ENCODE measurements around the gene LMNTD2.

The LMNTD2 gene

GRCh38 chr11:598005-598680, 37.6 kb upstream of the LMNTD2 start:
- TF ChIP-seq CTCF (IDR thresholded peaks at IDR 0.05; ENCODE audit: low read length) (no peak), EZH2 (IDR thresholded peaks at IDR 0.05; ENCODE audit: borderline replicate concordance, low read length) (no peak)
- H3K4me3 ChIP-seq (ENCODE audit: low read depth, low read length, poor library complexity, severe bottlenecking): no peak overlapping the region
- no peaks in the 10 kb centered on the region for H3K27me3 ChIP-seq (ENCODE audit: insufficient read depth, low read length)
- H3K9me3 ChIP-seq (ENCODE audit: low read length): no peaks in the 10 kb centered on the region
- no peaks in the 10 kb centered on the region for H4K20me1 ChIP-seq (ENCODE audit: insufficient read depth, low read length)
- H3K4me1 ChIP-seq (ENCODE audit: insufficient read depth, low read length, severe bottlenecking): no peaks in the 10 kb centered on the region
- no peak overlapping the region for H3K27ac ChIP-seq (ENCODE audit: low read depth, low read length, poor library complexity, severe bottlenecking)
- peaks cover 85% of the 10 kb centered on the region for H3K36me3 ChIP-seq (ENCODE audit: insufficient read depth, low read length)
- no peaks in the 10 kb centered on the region for H3K9me2 ChIP-seq (ENCODE audit: low read depth, low read length)
- no peaks in the 10 kb centered on the region for H3F3A ChIP-seq (ENCODE audit: insufficient read depth, low read length)
- H3K9ac ChIP-seq (ENCODE audit: low read length): no peak overlapping the region
- no peaks in the 10 kb centered on the region for H3K79me2 ChIP-seq (ENCODE audit: insufficient read depth, low read length)
- H3K4me2 ChIP-seq (ENCODE audit: low read length): no peak overlapping the region
- H2AFZ ChIP-seq (ENCODE audit: low read length): no peak overlapping the region

- no peak overlapping the region for H2AFZ ChIP-seq (ENCODE audit: low read length)
- H3K79me2 ChIP-seq (ENCODE audit: insufficient read depth, low read length): no peaks in the 10 kb centered on the region
- H4K20me1 ChIP-seq (ENCODE audit: insufficient read depth, low read length): no peaks in the 10 kb centered on the region
- H3K36me3 ChIP-seq (ENCODE audit: insufficient read depth, low read length): peaks cover 88% of the 10 kb centered on the region
- H3K9me3 ChIP-seq (ENCODE audit: low read length): no peaks in the 10 kb centered on the region
- H3K4me1 ChIP-seq (ENCODE audit: insufficient read depth, low read length, severe bottlenecking): no peaks in the 10 kb centered on the region
- H3K27ac ChIP-seq (ENCODE audit: low read depth, low read length, poor library complexity, severe bottlenecking): no peak overlapping the region
- no peaks in the 10 kb centered on the region for H3K27me3 ChIP-seq (ENCODE audit: insufficient read depth, low read length)
- H3K9ac ChIP-seq (ENCODE audit: low read length): no peak overlapping the region
- no peaks in the 10 kb centered on the region for H3F3A ChIP-seq (ENCODE audit: insufficient read depth, low read length)
- H3K4me2 ChIP-seq (ENCODE audit: low read length): no peak overlapping the region
- no peaks in the 10 kb centered on the region for H3K9me2 ChIP-seq (ENCODE audit: low read depth, low read length)
- no peak overlapping the region for H3K4me3 ChIP-seq (ENCODE audit: low read depth, low read length, poor library complexity, severe bottlenecking)
- peak; percentile 24; the same call in 1 of the 2 replicates for TF ChIP-seq CTCF (IDR thresholded peaks at IDR 0.05; ENCODE audit: low read length)
- TF ChIP-seq EZH2 (IDR thresholded peaks at IDR 0.05; ENCODE audit: borderline replicate concordance, low read length): no peak
Observed at GRCh38 chr11:597166-597725, 36.7 kb upstream of the LMNTD2 start.

- H2AFZ ChIP-seq (ENCODE audit: low read length): no peak overlapping the region
- no peaks in the 10 kb centered on the region for H3F3A ChIP-seq (ENCODE audit: insufficient read depth, low read length)
- no peak overlapping the region for H3K4me3 ChIP-seq (ENCODE audit: low read depth, low read length, poor library complexity, severe bottlenecking)
- no peaks in the 10 kb centered on the region for H4K20me1 ChIP-seq (ENCODE audit: insufficient read depth, low read length)
- TF ChIP-seq EZH2 (IDR thresholded peaks at IDR 0.05; ENCODE audit: borderline replicate concordance, low read length): no peak
- TF ChIP-seq CTCF (IDR thresholded peaks at IDR 0.05; ENCODE audit: low read length): no peak
- H3K4me1 ChIP-seq (ENCODE audit: insufficient read depth, low read length, severe bottlenecking): no peaks in the 10 kb centered on the region
- no peaks in the 10 kb centered on the region for H3K9me3 ChIP-seq (ENCODE audit: low read length)
- H3K9me2 ChIP-seq (ENCODE audit: low read depth, low read length): no peaks in the 10 kb centered on the region
- no peaks in the 10 kb centered on the region for H3K79me2 ChIP-seq (ENCODE audit: insufficient read depth, low read length)
- no peaks in the 10 kb centered on the region for H3K27me3 ChIP-seq (ENCODE audit: insufficient read depth, low read length)
- H3K36me3 ChIP-seq (ENCODE audit: insufficient read depth, low read length): peaks cover 85% of the 10 kb centered on the region
- H3K27ac ChIP-seq (ENCODE audit: low read depth, low read length, poor library complexity, severe bottlenecking): no peak overlapping the region
- H3K9ac ChIP-seq (ENCODE audit: low read length): no peak overlapping the region
- no peak overlapping the region for H3K4me2 ChIP-seq (ENCODE audit: low read length)
Observed at GRCh38 chr11:596374-596773, 35.8 kb upstream of the LMNTD2 start.
